Adrenal gland (tissue), 12 donors: ENCODE measurements around the gene TFR2. TPM values are rescaled to one million over a fixed set of nuclear protein-coding genes. Genes with fewer than 3 reads are reported as not detected.

Experiments used
- DNase-seq, 7 donors: peaks; one replicate each; pipeline ENCODE4 v3.0.0-alpha.2; 2019 to 2020
- H3K27ac ChIP-seq, 5 donors: fragments of 200-600 bp; sonication (generic) in 4 of 5; 1 replicate in 3 of 5; 2 replicates in 2 of 5; pipeline versions ENCODE4 v1.5.1 to v1.8.0; 2016 to 2020; ENCODE audit warnings: mild to moderate bottlenecking in 1 of 5
- H3K27me3 ChIP-seq: fragments of 200-600 bp; 2 replicates; pipeline ENCODE4 v1.8.0; 2021
- H3K36me3 ChIP-seq, 2 donors: fragments of 200-600 bp; replicated peaks in 1 of 2; 1 replicate in 1 of 2; 2 replicates in 1 of 2; pipeline versions ENCODE4 v1.5.1 to v1.8.0; 2018 to 2022
- H3K4me1 ChIP-seq, 2 donors: fragments of 200-600 bp; replicated peaks in 1 of 2; 1 replicate in 1 of 2; 2 replicates in 1 of 2; pipeline versions ENCODE4 v1.5.1 to v1.8.0; 2018 to 2021
- H3K4me3 ChIP-seq, 4 donors: fragments of 200-600 bp; sonication (generic) in 3 of 4; one replicate each; pipeline ENCODE4 v1.5.1; 2016 to 2018
- H3K9me3 ChIP-seq, 3 donors: fragments of 200-600 bp; sonication (generic) in 1 of 3; replicated peaks in 1 of 3; 1 replicate in 2 of 3; 2 replicates in 1 of 3; pipeline versions ENCODE4 v1.5.1 to v1.8.0; 2016 to 2021
- CTCF ChIP-seq, 6 experiments: fragments of 450-650 bp in 4 of 6; fragments of 200-600 bp in 2 of 6; sonication (generic) in 1 of 6; IDR thresholded peaks; 1 replicate in 5 of 6; 2 replicates in 1 of 6; pipeline versions ENCODE4 v1.5.1 to v1.8.0; 2016 to 2021; ENCODE audit warnings: antibody characterized with exemption in 6 of 6, mild to moderate bottlenecking in 2 of 6, moderate library complexity in 1 of 6
- POLR2A ChIP-seq, 2 donors: fragments of 450-650 bp; IDR thresholded peaks; one replicate each; pipeline ENCODE4 v1.6.1; 2017; ENCODE audit warnings: antibody characterized with exemption in 2 of 2, mild to moderate bottlenecking in 2 of 2, moderate library complexity in 1 of 2
- WGBS, 4 donors: extraction: QIAGEN DNeasy Blood & Tissue Kit in 2 of 4; methylation state at CpG; one replicate each; pipeline versions ENCODE4 v1.1.5 to v1.1.7; 2013 to 2017; 5-methylcytosine and 5-hydroxymethylcytosine counted together
- intact Hi-C, 2 donors: fragments of 100-400 bp; cut with DNase I; formaldehyde crosslinking; loops; one replicate each; pipeline versions ENCODE4 v1.14.1 to v1.15.0; 2022 to 2023
- polyA plus RNA-seq, 3 donors: library from polyadenylated mRNA; stranded (reverse); fragments of 200-250 nt in 2 of 3; fragments of 350-450 nt in 1 of 3; fragmentation: Illumina TruSeq in 1 of 3; extraction: RNeasy Lipid Tissue Mini Kit (QIAGEN cat#74804) in 1 of 3; gene quantifications; one replicate each; pipeline ENCODE4 v1.2.3, GENCODE V29; 2013 to 2014
- total RNA-seq, 9 donors: library from RNA; depleted of rRNA in 4 of 9; stranded (reverse); fragments of >200 nt in 4 of 9; fragments of 120-200 nt in 1 of 9; fragmentation: NEBNext Ultra II Directional in 1 of 9; extraction: Animal tissue kit (Norgen Biotek cat#: 25700) in 1 of 9; gene quantifications; one replicate each; pipeline versions ENCODE4 v1.1.0 to v1.2.4, GENCODE V29; 2013 to 2023
- donor health status: healthy with polysubstance abuse.
- donor health status: Bipolar disorder and iron deficiency.
- donor health status: DM: yes; HTN: yes; CAD: no.
- donor health status: DM: no; HTN: no; CAD: no.
- donor health status: DM: no; HTN: no; CAD: no.
- donor health status: DM: yes; HTN: yes; CAD: no.

Gene TFR2
- total and polyA plus RNA-seq, 12 donors, result 0.24 to 6.7 (median 1.3) TPM

GRCh38 chr7:100685631-100686145 is 44.3 kb upstream of the TFR2 start:
- Histone ChIP-seq H3K36me3 (peaks cover 0 to 77% of the 10 kb centered on the region in 2 donors), H3K4me3 (no peak overlapping the region), H3K27me3 (no peaks in the 10 kb centered on the region), H3K4me1 (peaks cover 9 to 42% of the 10 kb centered on the region in 2 donors), H3K27ac (no peak overlapping the region), H3K9me3 (no peaks in the 10 kb centered on the region)
- TF ChIP-seq POLR2A (IDR thresholded peaks at IDR 0.05), result no peak
- no peak for TF ChIP-seq CTCF (IDR thresholded peaks at IDR 0.05)
- intact Hi-C loops, result loop anchor here in 1 of 2 donors (5.0 kb wide), 2 partner anchors 113 to 218 kb away; partner anchors contain the start of gene SAP25
- WGBS, 4 donors, result 88 to 93% (median 90%) methylated on average over 15 to 17 of the region's 17 CpGs
- DNase-seq, result no peak

- intact Hi-C loops, result loop anchor here in 1 of 2 donors (5.0 kb wide), 2 partner anchors 113 to 218 kb away; partner anchors contain the start of gene SAP25
- Histone ChIP-seq H3K4me1 (peaks cover 13 to 43% of the 10 kb centered on the region in 2 donors), H3K27me3 (no peaks in the 10 kb centered on the region), H3K9me3 (no peaks in the 10 kb centered on the region), H3K36me3 (peaks cover 0 to 82% of the 10 kb centered on the region in 2 donors), H3K4me3 (no peak overlapping the region), H3K27ac (no peak overlapping the region)
- DNase-seq, result no peak
- WGBS, 4 donors, result 87 to 93% (median 91%) methylated on average over 12 to 18 of the region's 18 CpGs
- no peak for TF ChIP-seq CTCF (IDR thresholded peaks at IDR 0.05)
Observed at GRCh38 chr7:100685049-100685605, 43.8 kb upstream of the TFR2 start.

- H3K9me3 ChIP-seq, result no peaks in the 10 kb centered on the region
- H3K4me3 ChIP-seq, result no peak overlapping the region
- peak in 2 of 7 donors; percentile 8 to 18 for DNase-seq
- no peaks in the 10 kb centered on the region for H3K27me3 ChIP-seq
- WGBS, 4 donors, result 93 to 95% (median 94%) methylated on average over 10 to 16 of the region's 16 CpGs
- H3K36me3 ChIP-seq, result peaks cover 0 to 82% of the 10 kb centered on the region in 2 donors
- intact Hi-C loops, result loop anchor here (5.0 kb wide), 2 partner anchors 112 to 217 kb away; partner anchors contain the start of gene SAP25 (in 1 of the 2)
- H3K27ac ChIP-seq, result no peak overlapping the region
- TF ChIP-seq CTCF (IDR thresholded peaks at IDR 0.05) (no peak), POLR2A (IDR thresholded peaks at IDR 0.05) (no peak)
- peaks cover 18 to 43% of the 10 kb centered on the region in 2 donors for H3K4me1 ChIP-seq
Observed at GRCh38 chr7:100684534-100685042, 43.2 kb upstream of the TFR2 start.

GRCh38 chr7:100683659-100684533 is 42.5 kb upstream of the TFR2 start:
- H3K4me1 ChIP-seq, result peaks cover 19 to 41% of the 10 kb centered on the region in 2 donors
- WGBS, 4 donors, result 91 to 100% (median 93%) methylated on average over 6 to 37 of the region's 37 CpGs
- intact Hi-C loops, result loop anchor here in 1 of 2 donors (5.0 kb wide), 1 partner anchor 217 kb away; no protein-coding TSS in a partner anchor
- no peaks in the 10 kb centered on the region for H3K27me3 ChIP-seq
- H3K9me3 ChIP-seq, result no peaks in the 10 kb centered on the region
- H3K36me3 ChIP-seq, result peaks cover 0 to 88% of the 10 kb centered on the region in 2 donors
- H3K27ac ChIP-seq, result no peak overlapping the region
- H3K4me3 ChIP-seq, result no peak overlapping the region
- DNase-seq, result peak in 2 of 7 donors; percentile 17 to 31
- TF ChIP-seq CTCF (IDR thresholded peaks at IDR 0.05), result no peak
- TF ChIP-seq POLR2A (IDR thresholded peaks at IDR 0.05), result no peak
